ENCODE results near the gene DLK1.

DNA sequence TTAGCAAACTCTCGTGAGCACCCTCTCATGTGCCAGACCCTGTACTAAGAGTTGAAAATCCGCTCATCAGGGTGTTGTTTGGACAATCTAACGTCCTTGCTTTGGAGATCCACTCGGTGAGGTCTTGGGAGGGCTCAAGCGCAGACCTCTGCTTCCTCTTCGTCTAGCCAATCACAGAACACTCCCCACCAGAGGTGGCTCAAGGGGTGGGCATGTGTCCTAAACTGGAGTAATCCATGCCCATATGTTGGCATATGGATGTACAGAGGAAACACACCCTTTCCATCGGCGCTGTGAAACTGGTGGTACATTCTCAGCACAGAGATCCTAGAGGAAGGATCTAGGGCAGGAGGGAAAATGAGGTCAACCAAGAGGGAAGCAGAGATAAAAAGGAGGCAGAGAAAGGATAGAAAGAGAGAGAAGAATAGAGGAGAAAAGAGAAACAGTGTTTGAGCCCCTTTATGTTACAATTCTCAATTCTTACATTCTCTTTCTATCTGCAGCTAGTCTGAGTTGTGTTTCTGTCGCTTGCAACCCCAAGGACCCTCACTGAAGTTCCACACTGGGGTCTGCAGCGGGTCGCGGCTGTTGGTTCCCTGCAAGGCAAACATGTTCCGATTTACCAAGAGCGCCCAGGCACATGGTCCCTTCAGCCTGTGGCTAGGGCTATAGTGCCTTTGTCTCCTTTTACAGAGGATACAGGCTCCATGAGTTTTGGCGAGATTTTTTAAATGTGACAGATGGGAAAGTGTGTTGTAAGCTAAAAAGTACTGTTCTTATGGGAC lies 40.5 kb downstream of the DLK1 start:
- TF ChIP-seq POLR2A (IDR thresholded peaks at IDR 0.05) = no peak
- TF ChIP-seq, protein P1, sequence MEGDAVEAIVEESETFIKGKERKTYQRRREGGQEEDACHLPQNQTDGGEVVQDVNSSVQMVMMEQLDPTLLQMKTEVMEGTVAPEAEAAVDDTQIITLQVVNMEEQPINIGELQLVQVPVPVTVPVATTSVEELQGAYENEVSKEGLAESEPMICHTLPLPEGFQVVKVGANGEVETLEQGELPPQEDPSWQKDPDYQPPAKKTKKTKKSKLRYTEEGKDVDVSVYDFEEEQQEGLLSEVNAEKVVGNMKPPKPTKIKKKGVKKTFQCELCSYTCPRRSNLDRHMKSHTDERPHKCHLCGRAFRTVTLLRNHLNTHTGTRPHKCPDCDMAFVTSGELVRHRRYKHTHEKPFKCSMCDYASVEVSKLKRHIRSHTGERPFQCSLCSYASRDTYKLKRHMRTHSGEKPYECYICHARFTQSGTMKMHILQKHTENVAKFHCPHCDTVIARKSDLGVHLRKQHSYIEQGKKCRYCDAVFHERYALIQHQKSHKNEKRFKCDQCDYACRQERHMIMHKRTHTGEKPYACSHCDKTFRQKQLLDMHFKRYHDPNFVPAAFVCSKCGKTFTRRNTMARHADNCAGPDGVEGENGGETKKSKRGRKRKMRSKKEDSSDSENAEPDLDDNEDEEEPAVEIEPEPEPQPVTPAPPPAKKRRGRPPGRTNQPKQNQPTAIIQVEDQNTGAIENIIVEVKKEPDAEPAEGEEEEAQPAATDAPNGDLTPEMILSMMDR (IDR thresholded peaks at IDR 0.05) = no peak

Measured in heart left ventricle (tissue), 13 donors.